NCI-H526 treated with DMSO at 0.1 percent for 48 hours (cell line): ENCODE measurements around the gene ANKS4B.
"Not testable (repeated sequence)": the region's sequence is repeated elsewhere in the genome, so short reads cannot be mapped to it uniquely, and the experiment has no call there.

Experiments
- DNase-seq: peaks from one replicate; lab custom pipeline; 2025; lab: John Stamatoyannopoulos, UW

Gene ANKS4B

DNA sequence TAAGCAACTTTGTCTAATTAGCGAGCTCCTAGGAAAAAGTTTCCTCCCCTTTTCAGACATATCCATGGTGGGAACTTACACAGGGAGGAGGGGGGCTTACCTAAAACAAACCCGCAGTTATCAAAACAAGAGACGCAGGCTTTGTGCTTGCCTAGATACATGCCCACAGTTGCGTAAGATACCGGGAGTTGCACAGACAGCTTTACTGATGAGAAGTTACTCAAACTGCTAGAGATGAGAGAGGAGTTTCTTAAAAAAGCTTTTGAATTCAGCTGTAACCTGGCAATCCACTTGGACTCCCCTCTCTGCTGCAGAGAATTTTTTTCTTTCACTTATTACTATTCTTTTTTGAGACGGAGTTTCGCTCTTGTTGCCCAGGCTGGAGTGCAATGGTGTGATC lies 15.3 kb upstream of the ANKS4B start:
- no peak for DNase-seq

DNA sequence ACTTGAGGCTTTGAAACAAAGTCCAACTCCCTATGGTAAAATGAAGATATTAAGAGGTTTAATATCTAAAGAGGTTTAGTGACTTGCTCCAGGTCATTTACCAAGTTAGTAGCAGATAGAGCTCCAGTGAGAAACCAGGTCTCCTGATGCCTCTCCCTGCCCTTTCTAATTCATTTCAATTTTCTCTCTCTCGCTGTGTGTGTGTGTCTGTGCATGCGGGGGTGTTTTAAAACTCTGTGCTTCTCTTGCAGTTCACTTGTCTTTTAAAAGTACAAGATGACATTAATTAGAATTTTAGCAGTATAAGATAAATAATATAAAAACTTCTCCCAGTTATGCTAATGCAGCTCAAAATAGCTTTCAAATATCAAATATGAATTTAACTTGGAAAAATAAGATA lies 13.9 kb upstream of the ANKS4B start:
- no peak for DNase-seq

DNA sequence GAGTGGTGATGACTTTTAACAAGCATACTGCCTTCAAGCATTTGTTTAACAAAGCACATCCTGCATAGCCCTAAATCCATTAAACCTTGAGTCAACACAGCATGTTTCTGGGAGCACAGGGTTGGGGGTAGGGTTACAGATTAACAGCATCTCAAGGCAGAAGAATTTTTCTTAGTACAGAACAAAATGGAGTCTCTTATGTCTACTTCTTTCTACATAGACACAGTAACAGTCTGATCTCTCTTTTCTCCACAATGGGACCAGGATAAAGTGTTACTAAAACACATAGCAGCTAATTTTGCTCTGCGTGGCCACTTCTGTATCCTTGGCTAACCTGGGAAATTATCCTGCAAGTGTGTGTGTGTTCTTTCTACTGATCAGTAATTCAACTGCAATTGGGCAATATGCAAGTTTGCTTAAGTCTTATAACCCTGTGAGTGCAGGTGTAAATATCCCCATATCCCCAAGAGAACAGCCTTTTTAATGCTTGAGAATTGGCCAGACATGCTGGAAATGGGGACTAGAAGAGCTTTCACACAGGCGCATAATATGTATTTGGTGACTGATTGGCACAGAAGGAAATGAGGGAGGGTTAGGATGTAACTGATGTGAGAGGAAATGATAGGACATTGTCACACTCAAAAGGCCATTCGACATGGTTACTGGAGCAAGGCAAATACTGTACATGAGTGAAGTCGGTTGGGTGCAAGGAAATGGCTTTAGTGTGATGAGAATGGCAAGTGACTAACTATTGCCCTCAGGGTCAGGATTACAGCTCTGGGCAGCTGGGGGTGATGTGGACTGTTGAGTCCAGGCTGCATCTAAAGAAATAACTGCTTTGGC lies 10.8 kb upstream of the ANKS4B start:
- DNase-seq, result peak; percentile 77

DNA sequence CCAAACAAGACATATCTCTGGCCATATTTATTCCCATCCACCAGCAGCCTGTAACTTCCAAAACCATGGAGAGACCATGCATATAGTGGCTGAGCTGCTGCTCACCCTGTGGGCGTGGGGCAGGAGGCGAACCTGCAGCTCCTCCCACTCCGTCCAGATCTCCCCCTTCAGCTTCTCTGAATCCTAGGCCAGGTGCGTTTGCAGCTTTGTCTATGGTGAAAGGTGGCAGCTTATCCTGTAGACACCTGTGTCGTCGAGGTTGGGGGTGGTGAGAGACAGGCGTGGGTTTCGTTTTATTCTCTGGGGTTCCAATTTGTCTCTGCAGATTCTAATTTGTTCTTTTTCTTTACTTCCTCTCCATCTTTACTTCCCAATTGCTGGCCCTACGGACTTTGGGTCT lies 9.7 kb upstream of the ANKS4B start:
- peak; percentile 56 for DNase-seq

DNA sequence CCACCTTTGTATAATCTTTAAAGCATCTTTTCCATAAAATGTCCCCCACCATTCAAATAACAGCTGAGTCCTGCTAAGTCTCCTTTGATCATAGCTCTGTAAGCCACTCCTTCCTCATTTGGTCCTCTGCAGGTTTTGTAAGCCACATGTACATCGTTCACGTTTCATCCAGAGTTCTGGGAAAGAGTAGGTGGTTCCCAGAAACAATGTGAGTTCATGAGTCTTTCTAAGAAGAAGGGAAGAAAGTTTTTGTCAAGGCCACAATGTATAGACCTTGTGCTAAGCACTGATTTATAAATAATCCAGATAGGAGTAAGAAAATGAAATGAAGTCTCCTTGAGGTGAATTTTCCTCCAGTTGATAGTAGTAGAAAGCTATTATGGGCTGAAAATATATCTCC lies 8.7 kb upstream of the ANKS4B start:
- DNase-seq, result no peak

DNA sequence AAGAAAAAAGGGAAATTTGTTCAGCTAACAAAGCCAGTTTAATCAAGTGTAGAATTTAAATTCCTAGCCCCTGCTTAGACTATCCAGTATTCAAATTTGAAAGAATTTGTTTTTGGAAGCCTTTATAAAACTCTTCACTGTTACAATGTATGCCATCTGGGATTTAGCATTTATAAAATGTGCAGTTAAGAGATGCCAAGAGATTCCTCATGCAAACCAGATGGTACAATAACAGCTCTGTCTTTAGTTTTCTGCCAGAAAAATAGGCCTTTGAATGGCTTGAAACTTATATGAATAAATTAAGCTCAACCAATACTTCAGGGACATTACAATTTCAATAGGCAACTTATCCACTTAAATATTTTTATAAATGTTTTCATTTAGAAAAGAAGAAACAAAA lies 6.8 kb upstream of the ANKS4B start:
- DNase-seq, result peak; percentile 93

DNA sequence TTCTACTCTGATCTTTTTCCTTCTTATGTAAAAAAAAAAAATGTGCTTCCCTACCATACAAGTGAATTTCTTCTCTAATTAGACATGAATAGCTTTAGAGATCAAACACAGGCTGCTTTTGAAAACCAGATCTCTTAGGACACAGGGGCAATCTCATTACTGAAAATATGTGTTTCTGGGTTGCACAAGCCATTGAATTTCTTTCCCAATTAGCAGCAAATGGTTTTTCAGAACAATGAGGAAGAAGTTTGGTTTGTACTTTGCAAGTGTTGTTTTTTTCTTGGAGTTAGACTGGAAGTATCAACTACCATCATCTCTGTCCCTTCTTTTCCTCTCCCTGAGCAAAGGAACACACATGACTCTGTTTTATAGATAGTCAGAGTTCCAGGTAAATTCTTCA lies 5.6 kb upstream of the ANKS4B start:
- DNase-seq, result no peak

DNA sequence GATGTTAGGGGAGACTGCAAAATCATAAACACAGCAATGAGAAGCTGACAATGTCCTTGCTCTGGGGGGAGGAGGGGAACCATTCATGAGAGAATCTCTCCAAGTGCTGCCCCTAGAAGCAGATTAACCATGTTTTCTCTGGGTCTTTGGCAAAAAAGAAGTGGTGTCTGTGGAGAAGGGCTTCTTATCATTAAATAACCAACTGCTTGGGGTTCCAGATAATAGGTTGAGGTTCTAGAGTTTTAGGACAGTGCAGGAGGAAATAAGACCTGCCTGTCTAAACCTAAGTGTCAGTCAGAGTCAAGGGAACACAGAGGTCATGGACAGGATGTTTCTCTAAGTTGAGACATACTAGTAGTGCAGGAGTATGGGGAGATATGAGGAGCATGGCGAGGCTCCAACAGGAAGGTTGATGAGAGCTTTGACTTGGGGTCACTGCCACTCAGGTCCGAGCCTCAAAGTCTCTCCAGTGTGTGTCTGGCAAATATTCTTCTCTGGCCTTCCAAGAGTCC lies 5.1 kb upstream of the ANKS4B start:
- no peak for DNase-seq

DNA sequence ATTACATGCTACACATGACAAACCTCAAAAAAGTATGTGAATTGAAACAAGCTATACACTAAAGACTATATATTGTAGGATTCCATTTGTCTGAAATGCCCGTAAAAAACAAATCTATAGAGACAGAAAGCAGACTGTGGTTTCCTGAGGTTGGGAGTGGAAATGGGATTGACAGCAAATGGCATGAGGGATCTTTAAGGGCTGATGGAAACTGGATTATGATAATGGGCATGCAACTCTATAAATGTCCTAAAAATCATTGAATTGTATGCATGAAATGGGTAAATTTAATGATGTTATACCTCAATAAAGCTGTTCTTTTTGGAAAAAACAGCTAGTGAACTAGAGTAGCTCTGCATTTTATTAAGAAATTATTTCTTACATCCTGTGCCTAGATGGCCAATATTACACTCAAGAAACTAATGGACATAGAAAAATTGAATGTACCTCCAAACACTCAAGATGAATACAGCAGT lies 416 bp upstream of the ANKS4B start:
- no peak for DNase-seq

DNA sequence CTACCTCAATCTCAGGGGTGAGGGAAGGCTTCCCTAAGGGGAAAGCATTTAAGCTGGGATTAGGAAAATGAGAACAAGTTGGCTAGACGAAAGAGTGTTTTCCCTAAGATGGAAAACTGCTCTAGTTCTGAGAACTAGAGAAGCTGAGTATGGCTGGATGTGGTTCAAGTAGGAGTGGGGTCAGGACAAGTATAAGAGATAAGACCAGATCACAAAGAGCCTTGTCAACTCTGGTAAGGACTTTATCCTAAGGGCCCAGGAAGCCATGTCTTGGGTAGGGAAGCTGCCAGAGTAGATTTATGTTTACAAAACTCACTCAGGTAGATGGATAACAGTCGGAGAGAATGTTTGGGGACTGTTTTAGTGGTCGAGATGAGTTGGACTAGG lies 1.7 kb downstream of the ANKS4B start:
- no peak for DNase-seq

DNA sequence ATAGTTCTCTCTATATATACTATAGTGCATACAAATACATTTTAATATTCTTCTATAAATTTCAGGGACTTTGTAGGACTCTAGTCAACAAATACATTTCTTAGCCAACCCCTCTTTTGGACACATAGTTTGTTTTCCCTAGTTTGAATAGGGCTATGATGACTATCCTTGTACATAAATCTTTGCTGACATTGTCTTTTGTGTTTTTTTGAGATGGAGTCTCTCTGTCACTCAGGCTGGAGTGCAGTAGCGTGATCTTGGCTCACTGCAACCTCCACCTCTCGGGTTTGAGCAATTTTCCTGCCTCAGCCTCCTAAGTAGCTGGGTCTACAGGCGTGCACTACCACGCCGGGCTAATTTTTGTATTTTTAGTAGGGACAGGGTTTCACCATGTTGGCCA lies 3.3 kb downstream of the ANKS4B start:
- no peak for DNase-seq

DNA sequence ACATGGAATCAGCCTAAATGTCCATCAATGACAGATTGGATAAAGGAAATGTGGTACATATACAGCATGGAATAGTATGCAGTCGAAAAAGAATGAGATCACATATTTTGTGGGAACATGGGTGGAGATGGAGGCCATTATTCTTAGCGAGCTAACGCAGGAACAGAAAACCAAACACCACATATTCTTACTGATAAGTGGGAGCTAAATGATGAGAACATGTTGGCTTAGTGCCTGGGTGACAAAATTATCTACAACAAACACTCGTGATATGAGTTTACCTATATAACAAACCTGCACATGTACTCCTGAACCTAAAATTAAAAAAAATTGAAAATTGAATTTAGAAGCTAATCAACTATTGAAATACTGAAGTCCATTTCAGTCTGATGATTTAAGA lies 6.1 kb downstream of the ANKS4B start:
- DNase-seq, result no peak

DNA sequence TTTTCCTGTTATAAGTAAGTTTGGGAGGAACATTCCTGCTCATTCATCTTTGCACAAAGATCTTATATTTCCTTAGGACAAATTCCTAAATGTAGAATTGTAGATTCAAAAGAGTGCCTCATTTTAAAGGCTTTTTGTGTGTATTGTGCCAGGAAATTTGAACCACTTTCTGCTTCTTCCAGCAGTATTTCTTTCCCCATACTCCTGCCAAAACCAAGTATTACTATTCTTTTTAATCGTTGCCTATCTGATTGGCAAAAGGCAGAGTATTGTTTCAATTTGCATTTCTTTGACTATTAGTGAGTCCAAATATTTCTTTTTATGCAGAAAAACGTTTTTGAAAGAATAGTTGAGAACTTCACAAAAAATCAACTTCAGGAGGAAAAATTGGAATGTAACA lies 9.3 kb downstream of the ANKS4B start:
- DNase-seq, result no peak

DNA sequence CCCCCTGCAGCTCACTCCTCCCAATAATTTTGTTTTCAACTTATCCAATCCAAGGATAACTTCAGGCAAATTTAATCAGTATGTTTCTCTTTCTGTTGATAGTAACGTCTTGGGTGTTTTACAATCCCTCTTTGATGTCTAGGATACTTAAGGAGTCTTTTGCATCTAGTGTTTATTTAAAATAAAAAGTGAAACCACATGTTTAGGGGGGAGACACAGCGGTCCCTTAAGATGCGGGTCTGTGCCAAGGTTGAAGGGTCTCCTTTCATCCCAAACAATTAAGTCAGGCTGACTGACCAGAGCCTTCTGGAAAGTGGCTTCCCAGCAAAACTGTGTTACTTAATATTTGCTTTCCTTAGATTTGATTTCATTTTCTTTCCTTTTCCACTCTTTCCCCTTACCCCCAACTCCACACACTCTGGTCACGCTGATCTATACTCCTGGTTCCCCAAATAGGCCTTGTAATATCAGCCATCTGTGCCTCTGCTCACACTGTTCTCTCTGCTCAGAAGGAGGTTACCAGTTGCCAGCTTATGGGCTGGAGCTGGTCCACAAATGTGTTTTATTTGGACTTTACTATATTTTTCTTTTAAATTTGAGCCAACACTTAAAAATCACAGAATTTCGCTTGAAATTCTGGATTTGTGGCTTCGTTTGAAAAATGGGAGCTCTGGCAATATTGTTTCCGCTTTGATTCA lies 11.2 kb downstream of the ANKS4B start:
- DNase-seq, result no peak

DNA sequence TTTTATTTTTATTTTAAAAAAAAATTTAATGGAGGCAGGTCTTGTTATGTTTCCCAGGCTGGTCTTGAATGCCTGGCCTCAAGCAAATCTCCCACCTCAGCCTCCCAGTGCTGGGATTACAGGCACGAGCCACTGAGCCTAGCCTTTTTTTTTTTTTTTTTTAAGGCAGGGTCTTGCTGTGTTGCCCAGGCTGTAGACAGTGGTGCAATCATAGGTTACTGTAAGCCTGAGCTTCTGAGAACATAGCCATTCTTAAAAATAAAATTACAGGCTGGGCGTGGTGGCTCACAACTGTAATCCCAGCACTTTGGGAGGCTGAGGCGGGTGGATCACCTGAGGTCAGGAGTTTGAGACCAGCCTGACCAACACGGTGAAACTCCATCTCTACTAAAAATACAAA lies 14.7 kb downstream of the ANKS4B start:
- not testable (repeated sequence) for DNase-seq

DNA sequence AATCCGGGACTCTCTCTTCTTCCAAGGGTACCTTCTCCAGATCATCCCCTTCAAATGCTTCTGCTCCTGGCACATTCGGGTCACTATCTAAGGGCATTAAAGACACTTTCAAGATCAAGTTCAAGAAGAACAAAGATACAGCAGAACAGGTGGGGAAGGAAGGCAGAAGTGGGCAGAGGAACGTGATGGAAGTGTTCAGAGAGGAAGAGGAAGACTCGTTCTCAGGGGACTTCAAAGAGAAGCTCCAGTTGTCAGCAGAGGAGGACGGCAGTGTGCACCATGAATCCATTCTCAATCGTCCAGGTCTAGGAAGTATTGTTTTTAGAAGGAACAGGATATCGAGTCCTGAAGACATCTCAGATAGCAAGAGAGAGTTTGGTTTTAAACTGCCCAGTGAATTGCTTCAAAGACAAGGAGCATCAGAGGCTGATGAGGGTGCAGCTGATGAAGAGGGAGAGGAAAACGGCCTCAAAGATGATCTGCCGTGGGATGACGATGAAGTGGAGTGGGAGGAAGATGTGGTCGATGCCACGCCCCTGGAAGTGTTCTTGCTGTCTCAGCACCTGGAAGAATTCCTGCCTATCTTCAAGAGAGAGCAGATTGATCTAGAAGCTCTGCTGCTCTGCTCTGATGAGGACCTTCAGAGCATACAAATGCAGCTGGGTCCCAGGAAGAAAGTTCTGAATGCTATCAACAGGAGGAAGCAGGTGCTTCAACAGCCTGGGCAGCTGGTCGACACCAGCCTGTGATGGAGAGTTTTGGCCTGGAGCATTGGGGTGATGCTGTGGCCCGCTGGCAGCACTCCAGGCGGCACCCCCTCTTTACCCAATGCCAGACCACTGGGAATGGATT lies 16.8 kb downstream of the ANKS4B start:
- no peak for DNase-seq

DNA sequence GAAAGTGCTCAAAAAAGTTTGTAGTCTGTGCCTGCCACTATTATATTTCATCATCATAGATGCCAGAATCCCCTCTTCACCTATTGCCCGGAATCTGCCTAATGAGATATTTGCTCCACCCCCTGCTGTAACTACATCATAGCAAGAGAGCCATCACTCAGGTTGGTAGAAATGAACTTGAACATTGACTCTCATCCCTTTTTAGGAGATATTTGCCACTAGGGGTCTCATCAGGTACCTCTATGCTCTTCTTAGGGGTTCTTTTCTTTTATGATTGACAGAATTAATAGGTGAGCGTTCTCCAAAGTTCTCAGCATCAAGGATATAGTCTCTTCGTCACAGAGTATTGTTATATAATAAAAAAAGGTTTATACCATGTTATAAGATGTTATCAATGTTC lies 20.0 kb downstream of the ANKS4B start:
- DNase-seq, result no peak

DNA sequence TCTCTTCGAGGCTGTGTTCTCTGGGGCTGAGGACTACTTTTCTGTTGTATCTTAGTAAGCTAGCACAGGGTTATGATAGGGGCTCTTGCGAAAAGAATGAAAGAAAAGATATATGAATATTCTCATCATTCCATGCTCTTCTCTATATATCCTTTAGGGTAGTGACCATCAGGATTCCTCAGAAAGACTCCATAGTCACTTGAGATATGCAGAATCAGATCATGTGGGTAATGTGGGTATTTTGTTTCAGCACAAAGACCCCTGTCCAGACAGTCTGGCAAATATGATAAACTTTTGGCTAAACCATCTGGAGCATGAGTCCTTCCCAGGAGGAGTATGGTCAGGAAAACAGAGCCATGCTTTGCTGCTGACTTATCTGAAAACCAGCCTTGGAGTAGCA lies 23.1 kb downstream of the ANKS4B start:
- no peak for DNase-seq

DNA sequence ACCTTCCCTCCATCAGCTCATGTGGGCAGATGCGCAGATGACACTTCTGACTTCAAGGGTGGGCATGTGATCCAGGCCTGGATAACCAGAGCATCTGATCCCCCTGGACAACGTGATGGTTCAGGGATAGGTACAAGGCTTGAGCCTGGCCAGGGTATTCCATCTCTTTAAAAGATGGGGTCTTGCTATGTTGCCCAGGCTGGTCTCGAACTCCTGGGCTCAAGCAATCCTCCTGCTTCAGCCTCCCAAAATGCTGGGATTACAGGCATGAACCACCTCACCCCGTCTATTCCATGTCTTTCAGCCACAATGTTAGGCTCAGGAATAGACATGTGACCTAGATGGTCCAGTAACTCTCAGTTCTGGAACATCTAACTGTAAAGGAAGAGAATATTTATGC lies 23.8 kb downstream of the ANKS4B start:
- no peak for DNase-seq

DNA sequence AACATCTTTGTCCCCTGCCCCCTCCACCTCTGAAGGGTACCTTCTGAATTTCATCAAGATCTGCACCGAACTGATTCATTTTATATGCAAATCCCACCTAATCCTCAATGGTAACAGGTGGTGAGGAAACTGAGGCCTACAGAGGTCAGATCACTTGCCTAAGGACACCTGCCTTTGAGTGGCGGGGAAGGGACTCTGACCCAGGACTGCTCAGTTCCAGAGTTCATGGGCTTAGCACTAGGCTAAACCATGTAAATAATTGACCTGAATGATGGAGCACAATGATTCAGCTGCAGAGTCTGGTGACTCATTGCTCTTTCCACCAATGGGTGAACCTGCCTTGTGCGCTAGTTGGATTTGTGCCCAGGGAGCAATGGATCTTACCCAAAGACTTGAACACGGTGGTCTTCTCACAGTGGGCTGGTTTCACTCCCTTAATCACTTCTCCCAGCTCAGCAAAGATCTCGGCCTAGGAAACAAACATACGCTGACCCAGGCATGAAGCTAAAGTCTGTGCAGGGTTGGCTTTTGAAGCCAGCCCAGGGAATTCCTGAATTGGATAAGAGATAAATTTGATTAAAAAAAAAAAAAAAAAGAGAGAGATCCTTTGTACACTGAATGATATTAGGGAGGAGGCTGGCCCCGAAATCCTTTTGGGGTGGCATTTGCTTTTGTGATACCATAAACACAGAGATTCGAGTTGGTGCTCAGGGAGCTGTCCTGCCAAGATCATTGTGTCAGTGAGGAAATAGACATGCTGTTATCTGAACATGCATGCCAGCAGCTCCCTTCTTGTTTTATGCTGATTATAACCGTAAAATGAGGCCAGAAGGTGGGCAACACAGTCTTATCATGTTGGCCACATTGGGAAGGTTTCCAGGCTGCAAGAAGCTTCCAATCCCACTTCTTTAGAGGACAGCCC lies 27.6 kb downstream of the ANKS4B start:
- DNase-seq, result no peak
